HCT116 (cell line): ENCODE data around the gene BOLA2. TPM values are rescaled to one million over a fixed set of nuclear protein-coding genes. Genes with fewer than 3 reads are reported as not detected.
"Not testable (repeated sequence)": the region's sequence is repeated elsewhere in the genome, so short reads cannot be mapped to it uniquely, and the experiment has no call there.

Source experiments
- ATAC-seq: fragments of 200-7000 bp; cut with Tn5 transposase; 2 replicates; pipeline ENCODE4 v1.9.1; 2020; ENCODE audit warnings: mild to moderate bottlenecking, moderate library complexity
- Bru-seq: library from RNA; stranded (reverse); fragments of 400-500 nt; gene quantifications from one replicate; lab custom pipeline; 2021; lab: Mats Ljungman, UMichigan
- BruChase-seq, 2 experiments: library from RNA; stranded (reverse); fragments of 400-500 nt; gene quantifications; one replicate each; lab custom pipeline; 2021; lab: Mats Ljungman, UMichigan
- BruUV-seq: library from RNA; stranded (reverse); fragments of 400-500 nt; replicated peaks from 2 replicates; lab custom pipeline; 2021; lab: Mats Ljungman, UMichigan
- CTCF ChIA-PET: fragments of 300-600 bp; sonication (Branson Sonifier 250); formaldehyde crosslinking; loops from one replicate; lab custom pipeline; 2021; ENCODE audit warnings: antibody characterized with exemption; lab: Charles Lee
- POLR2A ChIA-PET: fragments of 300-600, 350-600 bp; sonication (Branson Sonifier 250); formaldehyde crosslinking; loops from one replicate; lab custom pipeline; 2021; ENCODE audit warnings: antibody characterized with exemption; lab: Charles Lee
- RAD21 ChIA-PET, 2 experiments: fragments of 300-600 bp; sonication (Branson Sonifier 250); formaldehyde crosslinking; loops; one replicate each; lab custom pipeline; 2023; ENCODE audit warnings: low total read pairs in 2 of 2; ENCODE audit not compliant: uncharacterized antibody in 2 of 2, unreplicated experiment in 2 of 2, low non-redundant PET in 1 of 2; lab: Charles Lee
- DNase-seq: peaks from one replicate; pipeline ENCODE4 v3.0.0-alpha.2; 2010; ENCODE audit warnings: low read depth, low spot score
- H2AFZ ChIP-seq: fragments of 200-600 bp; shearing (Covaris generic), sonication (generic); 2 replicates; pipeline ENCODE4 v1.6.1; 2017; ENCODE audit warnings: low read depth, mixed run types, mixed read lengths, antibody characterized with exemption, low read length; ENCODE audit not compliant: poor library complexity, severe bottlenecking
- H3K27ac ChIP-seq: 2 replicates; pipeline ENCODE4 v1.5.1; 2012; ENCODE audit warnings: low read depth, low read length
- H3K27me3 ChIP-seq: fragments of 200-600 bp; sonication (generic); 2 replicates; pipeline ENCODE4 v1.6.1; 2016; ENCODE audit warnings: mixed run types, low read length, mixed read lengths; ENCODE audit not compliant: insufficient read depth
- H3K36me3 ChIP-seq, 2 experiments: fragments of 200-500 bp in 1 of 2; fragments of 200-600 bp in 1 of 2; sonication (Bioruptor generic) in 1 of 2; sonication (generic) in 1 of 2; 2 replicates each; pipeline versions ENCODE4 v1.5.1 to v1.6.1; 2014 to 2016; ENCODE audit warnings: low read length in 2 of 2, inconsistent platforms in 1 of 2, mixed read lengths in 1 of 2, mixed run types in 1 of 2; ENCODE audit not compliant: insufficient read depth in 2 of 2, control insufficient read depth in 1 of 2
- H3K4me1 ChIP-seq, 2 experiments: fragments of 200-600 bp in 1 of 2; sonication (generic) in 1 of 2; 2 replicates each; pipeline versions ENCODE4 v1.5.1 to v1.6.1; 2012 to 2017; ENCODE audit warnings: low read length in 2 of 2, inconsistent platforms in 1 of 2, mild to moderate bottlenecking in 1 of 2, mixed read lengths in 1 of 2, mixed run types in 1 of 2, moderate library complexity in 1 of 2; ENCODE audit not compliant: insufficient read depth in 2 of 2, control insufficient read depth in 1 of 2
- H3K4me2 ChIP-seq: fragments of 200-600 bp; sonication (generic); 2 replicates; pipeline ENCODE4 v1.6.1; 2017; ENCODE audit warnings: mixed run types, low read length, mixed read lengths
- H3K4me3 ChIP-seq, 2 experiments: fragments of 200-600 bp in 1 of 2; sonication (generic) in 1 of 2; replicated peaks in 1 of 2; 2 replicates each; pipeline ENCODE4 v1.5.1; 2011 to 2016; ENCODE audit warnings: low read length in 2 of 2, control low read depth in 1 of 2, low read depth in 1 of 2, mild to moderate bottlenecking in 1 of 2, mixed read lengths in 1 of 2, mixed run types in 1 of 2
- H3K79me2 ChIP-seq: fragments of 200-600 bp; sonication (generic); 2 replicates; pipeline ENCODE4 v1.6.1; 2017; ENCODE audit warnings: mild to moderate bottlenecking, mixed run types, low read length, moderate library complexity, mixed read lengths; ENCODE audit not compliant: insufficient read depth
- H3K9ac ChIP-seq: fragments of 200-600 bp; sonication (generic); 2 replicates; pipeline ENCODE4 v1.6.1; 2016; ENCODE audit warnings: low read length, mixed read lengths
- H3K9me2 ChIP-seq: fragments of 200-600 bp; sonication (generic), shearing (Covaris generic); 2 replicates; pipeline ENCODE4 v1.6.1; 2017; ENCODE audit warnings: mixed run types, mild to moderate bottlenecking, moderate library complexity; ENCODE audit not compliant: insufficient read depth
- H3K9me3 ChIP-seq, 2 experiments: fragments of 200-500 bp in 1 of 2; fragments of 200-600 bp in 1 of 2; sonication (Bioruptor generic) in 1 of 2; sonication (generic) in 1 of 2; 2 replicates each; pipeline ENCODE4 v1.6.1; 2014 to 2017; ENCODE audit warnings: low read length in 2 of 2, mixed read lengths in 2 of 2, inconsistent platforms in 1 of 2, low read depth in 1 of 2, mild to moderate bottlenecking in 1 of 2, mixed run types in 1 of 2, moderate library complexity in 1 of 2; ENCODE audit not compliant: control insufficient read depth in 1 of 2, insufficient read depth in 1 of 2
- H4K20me1 ChIP-seq: fragments of 200-600 bp; sonication (generic), shearing (Covaris generic); 2 replicates; pipeline ENCODE4 v1.6.1; 2017; ENCODE audit warnings: mixed run types, mild to moderate bottlenecking, moderate library complexity; ENCODE audit not compliant: insufficient read depth
- intact Hi-C: fragments of 100-400 bp; cut with micrococcal nuclease; formaldehyde crosslinking; loops from 2 replicates; pipeline ENCODE4 v1.10.0; 2022
- long read RNA-seq: library from polyadenylated mRNA; unstranded; transcript quantifications from one replicate; pipeline ENCODE4 v2.0.0, GENCODE V29; 2021; ENCODE audit not compliant: unreplicated experiment
- polyA plus RNA-seq: library from polyadenylated mRNA; unstranded; fragments of >200 nt; gene quantifications from 2 replicates; pipeline ENCODE4 v1.2.1, GENCODE V29; 2012; ENCODE audit warnings: missing spikeins
- total RNA-seq: library from RNA; stranded (reverse); gene quantifications from one replicate; pipeline ENCODE4 v1.2.1, GENCODE V29; 2021; ENCODE audit not compliant: unreplicated experiment

The BOLA2 gene
- total RNA-seq, result 9.5 TPM
- 44.2 and 49.2 TPM in 2 replicates for polyA plus RNA-seq
- Bru-seq, nascent RNA, result percentile 3 among the genes with signal in this experiment
- BruChase-seq, experiment 1, labeled RNA remaining after a 6-hour chase, result percentile 20 among the genes with signal in this experiment
- percentile 3 among the genes with signal in this experiment for BruChase-seq, experiment 2, labeled RNA remaining after a 2-hour chase
- long read RNA-seq, transcript BOLA2-201 (3 exons, 1,012 nt), result major isoform, 25 of 55 reads
- long read RNA-seq, partial matches to known transcripts, result 26 of 55 reads
- long read RNA-seq, other reads (novel, unspliced or antisense), result 4 of 55 reads

DNA sequence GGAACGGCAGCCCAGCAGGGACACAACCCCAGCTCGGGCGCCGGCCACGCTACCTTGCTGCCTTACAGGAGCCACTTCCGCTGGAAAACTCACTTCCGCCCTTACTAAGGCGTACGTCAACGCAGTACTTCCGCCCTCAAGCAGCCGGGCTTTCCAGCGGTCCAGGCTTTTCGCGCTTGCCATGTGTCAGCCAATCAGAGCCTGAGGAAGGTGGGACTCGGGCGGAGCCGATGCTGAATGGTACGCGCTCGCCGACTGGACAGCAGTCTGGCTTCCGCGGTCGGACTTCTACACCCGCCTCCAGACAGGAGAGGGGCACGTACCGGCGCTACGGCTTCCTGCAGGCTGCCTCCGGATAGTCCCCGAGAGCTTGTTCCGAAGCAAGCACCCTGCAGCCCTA, at the start of gene BOLA2, which contains the start of gene SLX1B:
TSS of gene BOLA2 (minus strand) at position 83 of the 400 bp plus-strand sequence. CDS start 98 bp downstream, outside the sequence.
TSS of gene SLX1B (plus strand) at position 265 of the 400 bp plus-strand sequence.
- DNase-seq, H3K9ac ChIP-seq, H4K20me1 ChIP-seq, H3K4me2 ChIP-seq, H3K27me3 ChIP-seq, H3K4me3 ChIP-seq, POLR2A ChIA-PET, H3K36me3 ChIP-seq, H3K27ac ChIP-seq, H3K79me2 ChIP-seq, RAD21 ChIA-PET, BruUV-seq, CTCF ChIA-PET, H3K9me3 ChIP-seq, H2AFZ ChIP-seq, H3K4me1 ChIP-seq, H3K9me2 ChIP-seq, intact Hi-C loops: not testable (repeated sequence)
- peak; percentile 88 for ATAC-seq

GRCh38 chr16:29482276-29482675, 28.1 kb upstream of the BOLA2 start:
- RAD21 ChIA-PET, ATAC-seq, H3K79me2 ChIP-seq, H3K27ac ChIP-seq, H3K36me3 ChIP-seq, CTCF ChIA-PET, DNase-seq, H4K20me1 ChIP-seq, intact Hi-C loops, BruUV-seq, POLR2A ChIA-PET, H3K4me3 ChIP-seq, H2AFZ ChIP-seq, H3K4me2 ChIP-seq, H3K9me2 ChIP-seq, H3K9me3 ChIP-seq, H3K4me1 ChIP-seq, H3K27me3 ChIP-seq, H3K9ac ChIP-seq: not testable (repeated sequence)

DNA sequence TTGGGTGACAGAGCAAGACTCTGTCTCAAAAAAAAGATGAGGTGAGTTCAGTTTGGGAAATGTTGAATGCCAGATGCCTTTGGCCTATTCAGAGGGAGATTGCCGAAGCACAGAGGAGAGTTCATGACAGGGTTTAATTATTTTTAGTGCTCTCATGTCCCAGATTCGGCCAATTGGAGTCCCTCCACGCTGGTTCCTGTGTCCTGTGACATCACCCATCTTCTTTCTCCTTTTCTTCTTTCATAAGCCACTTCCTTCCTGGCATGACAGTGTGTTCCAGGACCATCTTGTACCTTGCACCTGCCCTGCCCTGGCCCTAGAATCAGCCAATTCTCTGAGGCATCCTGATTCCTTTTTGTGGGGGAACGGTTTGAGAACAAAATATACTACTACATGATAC, 17.9 kb upstream of the BOLA2 start:
- H3K79me2 ChIP-seq, H3K36me3 ChIP-seq, H2AFZ ChIP-seq, H3K27ac ChIP-seq, H3K27me3 ChIP-seq, RAD21 ChIA-PET, DNase-seq, intact Hi-C loops, ATAC-seq, H3K9ac ChIP-seq, H3K9me2 ChIP-seq, POLR2A ChIA-PET, CTCF ChIA-PET, H4K20me1 ChIP-seq, H3K4me2 ChIP-seq, BruUV-seq, H3K9me3 ChIP-seq, H3K4me3 ChIP-seq, H3K4me1 ChIP-seq: not testable (repeated sequence)

- H2AFZ ChIP-seq, CTCF ChIA-PET, RAD21 ChIA-PET, DNase-seq, H3K9me3 ChIP-seq, H3K27me3 ChIP-seq, intact Hi-C loops, H3K4me1 ChIP-seq, H3K79me2 ChIP-seq, POLR2A ChIA-PET, H4K20me1 ChIP-seq, H3K36me3 ChIP-seq, H3K9me2 ChIP-seq, H3K4me3 ChIP-seq, H3K27ac ChIP-seq, H3K9ac ChIP-seq: not testable (repeated sequence)
- TSS peak; percentile 79 for BruUV-seq
- peak overlapping the region; percentile 47 for H3K4me2 ChIP-seq
- ATAC-seq, result peak; percentile 60
Measured at GRCh38 chr16:29469660-29470059, 15.5 kb upstream of the BOLA2 start.
